IMR-90 (cell line): ENCODE data around the gene KRT222. TPM values are rescaled to one million over a fixed set of nuclear protein-coding genes. Genes with fewer than 3 reads are reported as not detected.

ENCODE experiments used
- ATAC-seq: fragments of 200-7000 bp; cut with Tn5 transposase; 2 replicates; pipeline ENCODE4 v1.9.1; 2020; ENCODE audit warnings: low read depth, mild to moderate bottlenecking, moderate library complexity
- BruUV-seq: library from RNA; stranded (reverse); fragments of 400-500 nt; replicated peaks from 2 replicates; lab custom pipeline; 2021; lab: Mats Ljungman, UMichigan
- CTCF ChIA-PET: fragments of 300-600 bp; formaldehyde crosslinking; extraction: SDS; loops from one replicate; lab custom pipeline; 2021; ENCODE audit warnings: antibody characterized with exemption; lab: Yijun Ruan, JAX
- POLR2A ChIA-PET: fragments of 300-600 bp; sonication (Branson Sonifier 250); formaldehyde crosslinking; loops from one replicate; lab custom pipeline; 2022; ENCODE audit warnings: antibody characterized with exemption; ENCODE audit not compliant: unreplicated experiment; lab: Charles Lee
- DNase-seq: peaks from one replicate; pipeline ENCODE4 v3.0.0; 2013
- H2AFZ ChIP-seq: replicated peaks from 2 replicates; pipeline ENCODE3; 2013; ENCODE audit warnings: low read length, mild to moderate bottlenecking; ENCODE audit not compliant: poor library complexity
- H2AK5ac ChIP-seq: 2 replicates; pipeline ENCODE4 v1.6.1; 2013; ENCODE audit warnings: low read depth, low read length, inconsistent platforms
- H2AK9ac ChIP-seq: replicated peaks from 2 replicates; pipeline ENCODE3; 2013; ENCODE audit warnings: mild to moderate bottlenecking, low read depth, low read length, moderate library complexity; ENCODE audit not compliant: poor library complexity
- H2BK120ac ChIP-seq: 2 replicates; pipeline ENCODE4 v1.6.1; 2013; ENCODE audit warnings: low read depth, low read length, inconsistent platforms
- H2BK15ac ChIP-seq: 3 replicates; pipeline ENCODE4 v1.6.1; 2013; ENCODE audit warnings: low read depth, low read length, inconsistent platforms
- H2BK20ac ChIP-seq: 2 replicates; pipeline ENCODE4 v1.6.1; 2013; ENCODE audit warnings: low read depth, mild to moderate bottlenecking, inconsistent platforms, low read length, moderate library complexity
- H2BK5ac ChIP-seq: 2 replicates; pipeline ENCODE4 v1.6.1; 2013; ENCODE audit warnings: mild to moderate bottlenecking, low read depth, low read length, inconsistent platforms; ENCODE audit not compliant: poor library complexity, severe bottlenecking
- H3K14ac ChIP-seq: replicated peaks from 2 replicates; pipeline ENCODE4 v1.6.1; 2013; ENCODE audit warnings: low read depth, low read length, inconsistent platforms
- H3K18ac ChIP-seq: 2 replicates; pipeline ENCODE4 v1.6.1; 2013; ENCODE audit warnings: low read depth, low read length, control low read depth
- H3K23ac ChIP-seq: 2 replicates; pipeline ENCODE4 v1.6.1; 2013; ENCODE audit warnings: low read depth, low read length, inconsistent platforms
- H3K27ac ChIP-seq: 2 replicates; pipeline ENCODE4 v1.5.1; 2013; ENCODE audit warnings: mild to moderate bottlenecking, control low read depth, low read length; ENCODE audit not compliant: insufficient read depth
- H3K27me3 ChIP-seq: 2 replicates; pipeline ENCODE4 v1.6.1; 2013; ENCODE audit warnings: low read length; ENCODE audit not compliant: control insufficient read depth, insufficient read depth
- H3K36me3 ChIP-seq: 2 replicates; pipeline ENCODE4 v1.6.1; 2013; ENCODE audit warnings: low read length, mixed read lengths; ENCODE audit not compliant: control insufficient read depth, insufficient read depth
- H3K4ac ChIP-seq: 2 replicates; pipeline ENCODE4 v1.6.1; 2013; ENCODE audit warnings: low read depth, low read length, inconsistent platforms
- H3K4me1 ChIP-seq: 2 replicates; pipeline ENCODE4 v1.6.1; 2013; ENCODE audit warnings: low read length, mixed read lengths; ENCODE audit not compliant: control insufficient read depth, insufficient read depth
- H3K4me2 ChIP-seq: 2 replicates; pipeline ENCODE4 v1.6.1; 2013; ENCODE audit warnings: low read depth, mild to moderate bottlenecking, control low read depth, low read length, moderate library complexity
- H3K4me3 ChIP-seq: 2 replicates; pipeline ENCODE4 v1.5.1; 2013; ENCODE audit warnings: low read depth, mild to moderate bottlenecking, control low read depth, low read length, moderate library complexity; ENCODE audit not compliant: insufficient read depth
- H3K56ac ChIP-seq: 2 replicates; pipeline ENCODE4 v1.6.1; 2013; ENCODE audit warnings: low read length, inconsistent platforms; ENCODE audit not compliant: insufficient read depth; ENCODE audit errors: extremely low read depth
- H3K79me1 ChIP-seq, 2 experiments: 2 replicates each; pipeline ENCODE4 v1.6.1; 2013; ENCODE audit warnings: low read length in 2 of 2, inconsistent platforms in 1 of 2, low read depth in 1 of 2
- H3K9ac ChIP-seq: 2 replicates; pipeline ENCODE4 v1.6.1; 2013; ENCODE audit warnings: low read depth, low read length, control low read depth
- H3K9me1 ChIP-seq: 2 replicates; pipeline ENCODE4 v1.6.1; 2013; ENCODE audit warnings: low read length, inconsistent platforms; ENCODE audit not compliant: insufficient read depth
- H3K9me3 ChIP-seq: 2 replicates; pipeline ENCODE4 v1.6.1; 2013; ENCODE audit warnings: low read length; ENCODE audit not compliant: control insufficient read depth, insufficient read depth
- H4K20me1 ChIP-seq: 2 replicates; pipeline ENCODE4 v1.6.1; 2013; ENCODE audit warnings: low read length, inconsistent platforms; ENCODE audit not compliant: insufficient read depth
- H4K5ac ChIP-seq: 2 replicates; pipeline ENCODE4 v1.6.1; 2013; ENCODE audit warnings: mild to moderate bottlenecking, low read depth, low read length, control low read depth
- H4K8ac ChIP-seq, 2 experiments: 2 replicates each; pipeline ENCODE4 v1.6.1; 2013; ENCODE audit warnings: low read depth in 2 of 2, low read length in 2 of 2, control low read depth in 1 of 2, inconsistent platforms in 1 of 2
- H4K91ac ChIP-seq: 2 replicates; pipeline ENCODE4 v1.6.1; 2013; ENCODE audit warnings: low read depth, low read length, inconsistent platforms; ENCODE audit not compliant: insufficient read depth
- BHLHE40 ChIP-seq: fragments of 150-350 bp; IDR thresholded peaks from 2 replicates; pipeline ENCODE4 v1.6.1; 2016; ENCODE audit warnings: mild to moderate bottlenecking, low read depth, low read length
- CEBPB ChIP-seq: IDR thresholded peaks from 2 replicates; pipeline ENCODE4 v1.6.1; 2012; ENCODE audit warnings: low read depth, low read length, improper control_type of control experiment
- CHD1 ChIP-seq: IDR thresholded peaks from 2 replicates; pipeline ENCODE4 v1.6.1; 2012; ENCODE audit warnings: low read depth, low read length, improper control_type of control experiment
- CTCF ChIP-seq: conservative IDR thresholded peaks from 2 replicates; pipeline ENCODE4 v1.5.1; 2012; ENCODE audit warnings: mild to moderate bottlenecking, low read depth, low read length, improper control_type of control experiment
- ELK1 ChIP-seq: fragments of 150-350 bp; IDR thresholded peaks from 2 replicates; pipeline ENCODE4 v1.6.1; 2016; ENCODE audit warnings: low read depth, mild to moderate bottlenecking, low read length, moderate library complexity, borderline replicate concordance
- FOS ChIP-seq: fragments of 150-350 bp; IDR thresholded peaks from 2 replicates; pipeline ENCODE4 v1.6.1; 2016; ENCODE audit warnings: low read depth, low read length
- MAFK ChIP-seq: IDR thresholded peaks from 2 replicates; pipeline ENCODE4 v1.6.1; 2012; ENCODE audit warnings: low read depth, low read length, improper control_type of control experiment
- MAZ ChIP-seq: IDR thresholded peaks from 2 replicates; pipeline ENCODE4 v1.6.1; 2012; ENCODE audit warnings: low read depth, mild to moderate bottlenecking, low read length, improper control_type of control experiment, moderate library complexity, borderline replicate concordance
- MXI1 ChIP-seq: IDR thresholded peaks from 2 replicates; pipeline ENCODE4 v1.6.1; 2012; ENCODE audit warnings: low read depth, mild to moderate bottlenecking, low read length, moderate library complexity, borderline replicate concordance
- NFE2L2 ChIP-seq: fragments of 150-350 bp; IDR thresholded peaks from 2 replicates; pipeline ENCODE4 v1.6.1; 2016; ENCODE audit warnings: low read depth, mild to moderate bottlenecking, low read length
- POLR2A ChIP-seq: IDR thresholded peaks from 2 replicates; pipeline ENCODE4 v1.6.1; 2012; ENCODE audit warnings: mild to moderate bottlenecking, low read depth, low read length
- RAD21 ChIP-seq: IDR thresholded peaks from 2 replicates; pipeline ENCODE4 v1.6.1; 2012; ENCODE audit warnings: low read length, improper control_type of control experiment
- RCOR1 ChIP-seq: IDR thresholded peaks from 2 replicates; pipeline ENCODE4 v1.6.1; 2012; ENCODE audit warnings: mild to moderate bottlenecking, low read length, improper control_type of control experiment; ENCODE audit not compliant: insufficient replicate concordance
- RFX5 ChIP-seq: IDR thresholded peaks from 2 replicates; pipeline ENCODE4 v1.8.0; 2012; ENCODE audit warnings: low read depth, mild to moderate bottlenecking, low read length, moderate library complexity
- SMC3 ChIP-seq: fragments of 150-350 bp; IDR thresholded peaks from 2 replicates; pipeline ENCODE4 v1.6.1; 2016; ENCODE audit warnings: low read depth, mild to moderate bottlenecking, antibody characterized with exemption, low read length, moderate library complexity
- USF2 ChIP-seq: fragments of 150-350 bp; IDR thresholded peaks from 2 replicates; pipeline ENCODE4 v1.6.1; 2017; ENCODE audit warnings: mild to moderate bottlenecking, antibody characterized with exemption, low read length, low read depth
- WGBS, 2 experiments: methylation state at CpG; one replicate each; pipeline versions ENCODE4 v1.1.5 to v1.1.7; 2013; ENCODE audit warnings: missing lambda C conversion rate in 2 of 2; ENCODE audit not compliant: insufficient read length in 1 of 2; ENCODE audit errors: extremely low coverage in 2 of 2; 5-methylcytosine and 5-hydroxymethylcytosine counted together
- dilution Hi-C: fragments of 300-500 bp; cut with HindIII; formaldehyde crosslinking; loops from one replicate; pipeline ENCODE4 v1.14.3; 2018; ENCODE audit warnings: low sequenced_read_pairs; ENCODE audit not compliant: unreplicated experiment
- in situ Hi-C: fragments of 300-500 bp; cut with MboI; formaldehyde crosslinking; loops from 3 replicates; pipeline ENCODE4 v1.14.3; 2019; ENCODE audit warnings: low sequenced_read_pairs, inconsistent platforms, mixed read lengths
- intact Hi-C: fragments of 100-400 bp; cut with micrococcal nuclease; formaldehyde crosslinking; loops from 2 replicates; pipeline ENCODE4 v1.10.0; 2022
- polyA plus RNA-seq, 3 experiments: library from polyadenylated mRNA; depleted of rRNA; stranded (reverse); fragments of >200 nt; gene quantifications; 2 replicates each; pipeline ENCODE4 v1.2.3, GENCODE V29; 2012; ENCODE audit warnings: low replicate concordance in 1 of 3
- total RNA-seq: library from RNA; depleted of rRNA; stranded (reverse); fragments of >200 nt; gene quantifications from 2 replicates; pipeline ENCODE4 v1.2.3, GENCODE V29; 2012

KRT222 gene
- total and polyA plus RNA-seq, 2 of the 4 experiments (the other 2 are of a cell fraction) = not detected

GRCh38 chr17:40621019-40621418 lies 44.0 kb downstream of the KRT222 start:
- Histone ChIP-seq H3K23ac (no peak overlapping the region), H3K18ac (no peak overlapping the region), H2BK20ac (no peak overlapping the region), H3K27me3 (peaks cover 24% of the 10 kb centered on the region), H3K9me3 (no peaks in the 10 kb centered on the region), H3K4me1 (peaks cover 2% of the 10 kb centered on the region; the same call in 1 of the 2 replicates), H3K9ac (no peak overlapping the region), H3K14ac (no peak overlapping the region), H3K4me2 (no peak overlapping the region), H2BK120ac (no peak overlapping the region), H3K27ac (no peak overlapping the region), H3K4me3 (no peak overlapping the region), H3K79me1 (no peaks in the 10 kb centered on the region), H4K91ac (no peak overlapping the region), H3K9me1 (no peaks in the 10 kb centered on the region), H2AK5ac (no peak overlapping the region), H4K8ac (no peak overlapping the region), H2AFZ (no peak overlapping the region), H4K20me1 (no peaks in the 10 kb centered on the region), H2BK5ac (no peak overlapping the region), H3K36me3 (no peaks in the 10 kb centered on the region), H4K5ac (no peak overlapping the region), H2BK15ac (no peak overlapping the region), H2AK9ac (no peak overlapping the region), H3K56ac (no peak overlapping the region), H3K4ac (no peak overlapping the region)
- intact Hi-C loops = loop anchor here (1.0 kb wide), 1 partner anchor 1045 kb away; no protein-coding TSS in a partner anchor
- DNase-seq (no peak), ATAC-seq (no peak)
- ChIA-PET CTCF (interaction anchor here (0.7 to 1.6 kb wide), 2 partner anchors 13 to 1045 kb away, joined by 3 to 4 read pairs; no protein-coding TSS in a partner anchor), POLR2A (no interaction called here)
- in situ Hi-C loops = loop anchor here (10.0 kb wide), 1 partner anchor 1044 kb away; no protein-coding TSS in a partner anchor
- TF ChIP-seq RAD21 = no peak
- no peak for TF ChIP-seq CHD1
- no peak for TF ChIP-seq CEBPB
- no peak for TF ChIP-seq FOS
- no peak for TF ChIP-seq NFE2L2
- no peak for TF ChIP-seq MAZ
- TF ChIP-seq POLR2A = no peak
- TF ChIP-seq BHLHE40 = no peak
- no peak for TF ChIP-seq USF2
- no peak for TF ChIP-seq ELK1
- no peak for TF ChIP-seq MAFK
- no peak for TF ChIP-seq MXI1
- TF ChIP-seq RCOR1 = no peak
- TF ChIP-seq SMC3 = no peak
- no peak for TF ChIP-seq CTCF
- TF ChIP-seq RFX5 = no peak
- dilution Hi-C loops = no loop called here
- 90% methylated on average over 2 of the region's 6 CpGs; no CpG with 5 or more reads in 1 of the 2 experiments for WGBS, 2 experiments
- BruUV-seq = no TSS peak
